Activated T-helper 17 cell treated with anti-CD3 and anti-CD28 coated beads, Interleukin-2, amount 50 U/mL, for 72 hours (primary cell): ENCODE data around the gene SH3PXD2A. TPM values are rescaled to one million over a fixed set of nuclear protein-coding genes. Genes with fewer than 3 reads are reported as not detected.

Source experiments
- ATAC-seq: fragments of 150-1000 bp; cut with Tn5 transposase; replicated peaks from 2 replicates; pipeline ENCODE4 v1.10.0; 2021; ENCODE audit warnings: mild to moderate bottlenecking, moderate library complexity
- H3K27ac Mint-ChIP-seq: one replicate; pipeline ENCODE4 v1.8.0; 2022; ENCODE audit warnings: mixed read lengths
- H3K27me3 Mint-ChIP-seq: one replicate; pipeline ENCODE4 v1.8.0; 2022; ENCODE audit warnings: mixed read lengths
- H3K36me3 Mint-ChIP-seq: one replicate; pipeline ENCODE4 v1.8.0; 2022; ENCODE audit warnings: low read depth, mild to moderate bottlenecking, mixed read lengths
- H3K4me1 Mint-ChIP-seq: one replicate; pipeline ENCODE4 v1.8.0; 2022; ENCODE audit warnings: mixed read lengths
- H3K4me3 Mint-ChIP-seq: one replicate; pipeline ENCODE4 v1.8.0; 2022; ENCODE audit warnings: mild to moderate bottlenecking, mixed read lengths
- H3K9me3 Mint-ChIP-seq: one replicate; pipeline ENCODE4 v1.8.0; 2022; ENCODE audit warnings: mixed read lengths
- total RNA-seq, 2 donors: library from RNA; stranded (reverse); gene quantifications; one replicate each; pipeline ENCODE4 v1.2.3, GENCODE V29; 2022

The SH3PXD2A gene
- total RNA-seq, 2 donors from 2014 or later: 8.0 to 19.3 TPM

- Mint-ChIP-seq H3K36me3 (no peaks in the 10 kb centered on the region), H3K27me3 (no peaks in the 10 kb centered on the region), H3K4me1 (no peaks in the 10 kb centered on the region), H3K4me3 (no peak overlapping the region), H3K9me3 (no peaks in the 10 kb centered on the region), H3K27ac (no peak overlapping the region)
- no peak for ATAC-seq
These were observed 203.4 kb downstream of the SH3PXD2A start for GRCh38 chr10:103651783-103652476.

DNA sequence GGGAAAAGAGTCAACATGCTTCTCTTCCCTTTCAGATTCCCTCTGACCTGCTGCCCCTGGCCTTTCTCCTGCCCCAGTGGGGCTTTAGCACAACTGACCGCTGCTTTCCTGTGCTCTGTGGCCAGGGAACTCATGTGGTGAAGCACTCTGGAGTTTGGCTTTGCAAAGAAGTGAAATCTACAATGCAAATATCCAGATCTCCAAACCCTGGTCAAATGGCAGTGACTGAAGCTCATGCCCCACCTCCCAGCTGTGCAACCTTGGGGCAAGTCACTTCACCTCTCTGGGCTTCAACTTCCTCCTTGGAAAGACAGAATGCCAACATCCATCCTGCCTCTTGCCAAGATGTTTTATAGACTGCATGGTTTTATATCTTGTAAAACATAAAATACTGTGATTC lies 204.0 kb downstream of the SH3PXD2A start:
- Mint-ChIP-seq H3K36me3 (no peaks in the 10 kb centered on the region), H3K27me3 (no peaks in the 10 kb centered on the region), H3K4me3 (no peak overlapping the region), H3K27ac (no peak overlapping the region), H3K9me3 (no peaks in the 10 kb centered on the region), H3K4me1 (no peaks in the 10 kb centered on the region)
- no peak for ATAC-seq

DNA sequence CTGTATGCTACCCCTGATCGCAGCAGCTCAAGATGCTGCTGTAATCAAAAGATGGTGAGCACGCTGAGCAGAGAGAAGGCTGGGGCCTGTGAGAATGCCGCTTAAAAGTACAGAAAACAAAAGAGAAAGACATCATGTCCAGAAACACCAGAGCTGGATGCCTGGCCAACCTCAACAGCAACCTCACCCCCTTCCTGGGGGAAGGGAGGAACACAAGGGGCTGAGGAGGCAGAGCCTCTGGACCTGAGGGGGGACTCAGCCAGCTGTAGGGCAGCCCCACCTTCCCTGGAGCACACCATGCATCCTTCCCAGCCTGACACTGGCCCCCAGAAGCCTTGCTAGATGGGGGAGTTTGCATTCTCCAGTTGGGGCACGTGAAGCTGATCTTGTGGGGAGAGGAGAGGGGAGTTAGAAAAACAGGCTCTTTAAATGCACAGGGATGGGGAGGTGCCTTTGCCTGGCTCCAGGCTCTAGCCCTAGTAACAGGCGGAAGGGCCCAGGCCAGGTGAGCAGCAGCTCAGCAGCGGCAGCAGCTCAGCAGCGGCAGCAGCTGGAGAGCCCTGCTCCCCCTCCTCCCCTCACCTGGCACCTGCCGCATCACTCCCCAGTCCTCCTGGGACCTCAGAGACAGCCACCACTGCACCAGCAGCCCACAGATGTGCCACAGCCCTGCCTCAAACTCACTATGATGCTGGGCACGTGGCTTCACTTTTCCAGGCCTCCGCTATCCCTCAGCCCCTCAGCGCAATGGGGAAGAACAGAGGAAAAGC lies 205.5 kb downstream of the SH3PXD2A start:
- Mint-ChIP-seq H3K36me3 (no peaks in the 10 kb centered on the region), H3K4me3 (no peak overlapping the region), H3K27me3 (no peaks in the 10 kb centered on the region), H3K9me3 (no peaks in the 10 kb centered on the region), H3K4me1 (no peaks in the 10 kb centered on the region), H3K27ac (no peak overlapping the region)
- ATAC-seq: no peak

GRCh38 chr10:103648636-103649532 lies 206.5 kb downstream of the SH3PXD2A start:
- H3K9me3 Mint-ChIP-seq: no peaks in the 10 kb centered on the region
- H3K4me1 Mint-ChIP-seq: no peaks in the 10 kb centered on the region
- no peak overlapping the region for H3K4me3 Mint-ChIP-seq
- ATAC-seq: no peak
- no peak overlapping the region for H3K27ac Mint-ChIP-seq
- no peaks in the 10 kb centered on the region for H3K27me3 Mint-ChIP-seq
- H3K36me3 Mint-ChIP-seq: no peaks in the 10 kb centered on the region

DNA sequence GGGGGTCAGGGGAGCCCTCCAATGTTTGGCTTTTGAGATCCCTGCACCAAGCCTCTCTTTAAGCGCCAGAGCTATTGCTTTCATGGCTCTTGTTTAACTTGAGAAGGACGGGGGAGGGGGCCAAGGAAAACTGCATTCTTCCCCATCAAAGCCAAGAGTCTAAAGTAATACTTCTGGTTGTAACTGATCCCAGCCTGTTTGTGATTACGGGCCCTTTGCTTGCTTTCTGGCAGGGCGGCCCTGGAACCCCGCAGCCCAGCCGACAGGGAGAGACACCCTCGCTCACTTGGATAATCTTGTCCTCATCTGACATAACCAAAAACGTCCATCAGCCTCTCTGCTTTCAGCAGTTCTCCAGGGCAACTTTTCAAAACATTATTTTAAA lies 207.1 kb downstream of the SH3PXD2A start:
- H3K27me3 Mint-ChIP-seq: no peaks in the 10 kb centered on the region
- ATAC-seq: no peak
- H3K9me3 Mint-ChIP-seq: no peaks in the 10 kb centered on the region
- H3K36me3 Mint-ChIP-seq: no peaks in the 10 kb centered on the region
- no peak overlapping the region for H3K27ac Mint-ChIP-seq
- no peak overlapping the region for H3K4me3 Mint-ChIP-seq
- no peaks in the 10 kb centered on the region for H3K4me1 Mint-ChIP-seq

DNA sequence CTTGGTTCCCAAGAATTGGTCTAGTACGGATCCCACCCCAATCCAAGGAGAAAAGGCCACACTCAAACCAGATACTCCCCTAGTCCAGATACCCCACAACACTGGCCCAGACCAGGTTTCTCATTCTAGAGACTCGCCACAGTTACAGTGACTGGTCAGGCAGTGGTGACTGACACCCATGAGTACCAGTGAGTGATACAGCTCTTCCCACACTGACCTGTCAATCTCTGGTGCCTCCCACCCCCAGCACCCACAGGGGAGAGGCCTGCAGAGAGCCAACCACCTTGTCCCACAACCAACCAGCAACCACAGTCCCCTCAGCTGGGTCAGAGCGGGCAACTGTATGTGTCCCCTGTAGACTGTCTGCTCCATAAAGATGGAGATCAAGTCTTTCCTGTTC lies 209.1 kb downstream of the SH3PXD2A start:
- no peaks in the 10 kb centered on the region for H3K4me1 Mint-ChIP-seq
- H3K36me3 Mint-ChIP-seq: no peaks in the 10 kb centered on the region
- no peak for ATAC-seq
- no peaks in the 10 kb centered on the region for H3K27me3 Mint-ChIP-seq
- H3K4me3 Mint-ChIP-seq: no peak overlapping the region
- H3K9me3 Mint-ChIP-seq: no peaks in the 10 kb centered on the region
- no peak overlapping the region for H3K27ac Mint-ChIP-seq

DNA sequence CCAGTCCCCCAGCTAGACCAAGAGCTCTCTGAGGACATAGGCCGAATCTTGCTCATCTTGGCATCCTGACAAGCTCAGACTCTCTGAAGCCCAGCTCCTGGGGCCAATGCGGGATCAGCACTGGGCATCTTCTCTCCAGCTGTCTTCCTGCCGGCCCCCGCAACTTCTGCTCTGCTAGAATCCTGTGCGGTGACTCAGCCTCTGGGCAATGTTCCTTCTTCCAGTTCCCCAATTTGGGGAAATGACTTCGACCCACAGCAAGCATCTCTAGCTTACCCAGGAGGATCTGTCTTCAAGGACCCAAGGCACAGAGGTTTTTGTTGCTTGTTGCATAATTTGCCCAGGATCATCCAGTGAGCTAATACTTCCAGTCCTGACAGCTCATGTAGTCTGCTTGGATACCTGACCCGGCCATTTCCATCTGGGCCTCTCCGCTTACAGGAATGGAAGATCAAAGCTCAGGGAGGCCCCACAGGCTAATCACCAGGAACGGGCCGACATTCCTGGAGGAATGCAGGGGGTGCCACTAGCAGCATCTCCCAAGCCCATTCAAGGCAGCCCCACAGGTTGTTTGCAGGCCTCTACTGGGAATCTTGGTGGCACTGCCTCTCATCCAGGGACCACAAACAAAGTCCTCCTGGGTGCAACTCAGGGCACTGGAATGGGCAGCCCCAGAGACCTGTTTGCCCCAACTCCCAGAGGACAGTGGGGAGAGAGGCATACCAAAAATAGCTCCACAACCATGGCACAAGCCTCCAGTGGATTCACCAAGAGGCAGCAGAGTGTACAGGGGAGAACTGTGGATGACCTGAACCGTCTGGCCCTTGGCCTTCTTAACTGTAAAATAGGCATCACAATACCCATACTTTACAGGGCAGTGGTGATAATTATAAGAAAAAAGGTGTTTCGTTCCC lies 210.0 kb downstream of the SH3PXD2A start:
- no peaks in the 10 kb centered on the region for H3K9me3 Mint-ChIP-seq
- H3K27ac Mint-ChIP-seq: no peak overlapping the region
- H3K4me1 Mint-ChIP-seq: no peaks in the 10 kb centered on the region
- no peaks in the 10 kb centered on the region for H3K36me3 Mint-ChIP-seq
- no peak overlapping the region for H3K4me3 Mint-ChIP-seq
- ATAC-seq: no peak
- H3K27me3 Mint-ChIP-seq: no peaks in the 10 kb centered on the region

DNA sequence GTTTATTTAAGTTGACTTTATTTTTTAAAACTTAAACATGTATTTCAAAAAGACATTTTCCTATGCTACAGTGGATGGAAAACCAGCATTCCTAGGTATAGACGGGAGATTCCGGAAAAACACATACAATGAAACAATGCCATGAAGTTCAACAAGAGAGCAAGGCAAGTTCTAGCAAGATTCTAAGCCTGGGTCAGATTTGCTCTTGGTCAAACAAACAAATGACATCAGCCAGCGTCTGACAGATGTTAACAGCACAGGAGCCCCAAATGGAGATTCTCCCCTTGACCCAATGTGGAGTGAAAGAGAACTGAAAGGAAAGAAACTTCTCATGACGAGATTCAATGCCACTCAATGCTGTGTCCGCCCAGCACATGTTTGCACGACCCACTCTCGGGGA lies 212.0 kb downstream of the SH3PXD2A start:
- Mint-ChIP-seq H3K27me3 (no peaks in the 10 kb centered on the region), H3K4me1 (no peaks in the 10 kb centered on the region)

DNA sequence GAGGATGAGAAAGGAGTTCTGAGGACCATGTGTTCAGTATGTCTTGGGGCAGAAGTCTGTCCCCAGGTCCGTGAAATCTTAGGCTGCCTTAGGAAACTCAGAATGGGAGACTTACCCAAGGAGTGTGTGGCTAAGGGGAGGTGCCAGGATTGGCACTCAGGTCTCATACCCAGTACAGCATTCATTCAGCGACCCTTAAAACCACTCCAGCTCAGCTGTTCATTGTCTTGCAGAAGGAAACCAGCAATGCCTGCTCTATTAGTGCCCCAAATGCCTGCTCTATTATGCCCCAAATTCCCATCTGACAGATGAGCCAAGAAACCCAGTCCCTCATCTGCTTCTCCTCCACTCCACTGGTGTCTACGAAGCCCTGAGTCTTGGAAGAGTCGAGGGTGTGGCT lies 214.1 kb downstream of the SH3PXD2A start:
- Mint-ChIP-seq H3K4me3 (no peak overlapping the region), H3K27me3 (no peaks in the 10 kb centered on the region), H3K27ac (no peak overlapping the region), H3K4me1 (no peaks in the 10 kb centered on the region), H3K9me3 (no peaks in the 10 kb centered on the region), H3K36me3 (no peaks in the 10 kb centered on the region)
- no peak for ATAC-seq

More for the DNA sequence above, 212.0 kb downstream of the SH3PXD2A start:
- no peaks in the 10 kb centered on the region for H3K9me3 Mint-ChIP-seq
- no peaks in the 10 kb centered on the region for H3K36me3 Mint-ChIP-seq
- H3K4me3 Mint-ChIP-seq: no peak overlapping the region
- ATAC-seq: no peak
- H3K27ac Mint-ChIP-seq: no peak overlapping the region

DNA sequence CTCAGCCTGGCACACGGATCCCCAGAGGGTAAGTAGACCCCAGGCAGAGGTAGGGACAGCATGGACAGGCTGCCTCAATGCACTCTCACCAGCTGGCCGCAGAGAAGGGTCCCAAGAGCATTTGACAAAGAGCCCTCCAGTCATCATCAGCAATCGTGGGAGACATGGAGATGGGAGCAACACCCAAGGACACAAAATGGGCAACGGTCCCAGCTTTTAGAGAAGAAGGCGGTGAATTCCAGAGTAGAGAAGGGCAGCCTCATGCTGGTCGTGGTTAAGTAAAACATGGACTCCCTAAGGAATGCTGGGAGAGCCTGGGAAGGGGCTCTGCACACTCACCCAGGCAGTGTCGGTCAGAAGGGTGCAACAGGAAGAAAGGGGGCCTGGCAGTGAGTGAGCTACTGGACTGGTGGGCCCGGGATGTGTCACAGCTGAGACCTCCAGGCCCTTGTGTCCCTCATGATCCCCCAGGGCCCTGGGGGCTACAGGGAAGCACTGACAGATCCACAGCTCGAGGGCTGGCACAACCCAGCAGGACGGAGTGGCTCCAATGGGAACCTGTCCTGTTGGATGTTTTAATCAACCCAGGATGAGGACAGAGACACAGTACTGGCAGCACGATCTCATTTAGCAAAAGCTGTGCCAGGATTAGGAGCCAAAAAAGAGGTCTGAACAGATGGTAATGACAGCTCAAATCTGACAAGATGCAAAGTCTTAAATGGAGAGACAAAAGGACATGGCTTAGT lies 214.8 kb downstream of the SH3PXD2A start:
- ATAC-seq: no peak
- H3K27me3 Mint-ChIP-seq: no peaks in the 10 kb centered on the region

GRCh38 chr10:103638948-103639347 lies 216.4 kb downstream of the SH3PXD2A start:
- Mint-ChIP-seq H3K9me3 (no peaks in the 10 kb centered on the region), H3K36me3 (no peaks in the 10 kb centered on the region), H3K4me1 (no peaks in the 10 kb centered on the region), H3K27me3 (no peaks in the 10 kb centered on the region), H3K4me3 (no peak overlapping the region), H3K27ac (no peak overlapping the region)
- no peak for ATAC-seq

More for the DNA sequence above, 214.8 kb downstream of the SH3PXD2A start:
- Mint-ChIP-seq H3K9me3 (no peaks in the 10 kb centered on the region), H3K36me3 (no peaks in the 10 kb centered on the region), H3K27ac (no peak overlapping the region), H3K4me3 (no peak overlapping the region), H3K4me1 (no peaks in the 10 kb centered on the region)

GRCh38 chr10:103637927-103638557 lies 217.3 kb downstream of the SH3PXD2A start:
- H3K9me3 Mint-ChIP-seq: no peaks in the 10 kb centered on the region
- H3K4me1 Mint-ChIP-seq: no peaks in the 10 kb centered on the region
- ATAC-seq: no peak
- no peak overlapping the region for H3K4me3 Mint-ChIP-seq
- no peak overlapping the region for H3K27ac Mint-ChIP-seq
- H3K36me3 Mint-ChIP-seq: no peaks in the 10 kb centered on the region
- H3K27me3 Mint-ChIP-seq: no peaks in the 10 kb centered on the region

GRCh38 chr10:103637011-103637410 lies 218.4 kb downstream of the SH3PXD2A start:
- H3K27ac Mint-ChIP-seq: no peak overlapping the region
- no peaks in the 10 kb centered on the region for H3K27me3 Mint-ChIP-seq
- no peak overlapping the region for H3K4me3 Mint-ChIP-seq

More at GRCh38 chr10:103637011-103637410, 218.4 kb downstream of the SH3PXD2A start:
- ATAC-seq: no peak
- Mint-ChIP-seq H3K4me1 (no peaks in the 10 kb centered on the region), H3K36me3 (no peaks in the 10 kb centered on the region), H3K9me3 (no peaks in the 10 kb centered on the region)
